GM12878 (cell line): Measurements from ENCODE around the gene CNR1. TPM values are rescaled to one million over a fixed set of nuclear protein-coding genes. Genes with fewer than 3 reads are reported as not detected.

ENCODE experiments used
- ATAC-seq: fragments of 200-7000 bp; cut with Tn5 transposase; 3 replicates; pipeline ENCODE4 v1.9.1; 2020; ENCODE audit warnings: mild to moderate bottlenecking, moderate library complexity
- BruUV-seq: library from RNA; stranded (reverse); fragments of 400-500 nt; replicated peaks from 2 replicates; lab custom pipeline; 2021; lab: Mats Ljungman, UMichigan
- CTCF ChIA-PET: fragments of 300-600 bp; sonication (Branson Sonifier 250); formaldehyde crosslinking; extraction: SDS; loops from one replicate; lab custom pipeline; 2021; ENCODE audit warnings: inconsistent platforms; lab: Yijun Ruan, JAX
- POLR2A ChIA-PET: fragments of 350-600 bp; formaldehyde crosslinking; extraction: SDS; loops from one replicate; lab custom pipeline; 2021; ENCODE audit warnings: inconsistent platforms; lab: Charles Lee
- RAD21 ChIA-PET: fragments of 300-600 bp; sonication (Branson Sonifier 250); formaldehyde crosslinking; loops from one replicate; lab custom pipeline; 2023; ENCODE audit warnings: antibody characterized with exemption; ENCODE audit not compliant: unreplicated experiment; lab: Charles Lee
- SMC1A ChIA-PET: fragments of 300-600 bp; sonication (Branson Sonifier 250); formaldehyde crosslinking; loops from one replicate; lab custom pipeline; 2023; ENCODE audit not compliant: unreplicated experiment, uncharacterized antibody; lab: Charles Lee
- DNase-seq: peaks from one replicate; pipeline ENCODE4 v3.0.0-alpha.2; 2011; ENCODE audit warnings: low read depth, low spot score
- FAIRE-seq: peaks from 3 replicates; lab custom pipeline; 2011; peaks lifted over from hg19 to GRCh38; lab: Jason Lieb, UNC
- H2AFZ ChIP-seq: 2 replicates; pipeline ENCODE4 v1.6.0; 2011; ENCODE audit warnings: low read depth, low read length, control low read depth; ENCODE audit not compliant: control insufficient read depth
- H3K27ac ChIP-seq: 2 replicates; pipeline ENCODE4 v1.5.1; 2011; ENCODE audit warnings: control low read depth; ENCODE audit not compliant: control insufficient read depth, insufficient read depth
- H3K27me3 ChIP-seq, 2 experiments: replicated peaks in 1 of 2; 2 replicates each; pipeline versions ENCODE4 v1.6.0 to v1.6.1; 2011; ENCODE audit warnings: low read length in 1 of 2; ENCODE audit not compliant: control insufficient read depth in 2 of 2, insufficient read depth in 2 of 2
- H3K36me3 ChIP-seq, 2 experiments: 2 replicates each; pipeline ENCODE4 v1.5.1; 2011; ENCODE audit warnings: low read length in 1 of 2; ENCODE audit not compliant: control insufficient read depth in 2 of 2, insufficient read depth in 2 of 2
- H3K4me1 ChIP-seq: 2 replicates; pipeline ENCODE4 v1.6.1; 2011; ENCODE audit warnings: mild to moderate bottlenecking, low read length, moderate library complexity, mixed read lengths; ENCODE audit not compliant: control insufficient read depth, insufficient read depth
- H3K4me2 ChIP-seq: 2 replicates; pipeline ENCODE4 v1.6.0; 2011; ENCODE audit warnings: control low read depth; ENCODE audit not compliant: control insufficient read depth, insufficient read depth
- H3K4me3 ChIP-seq: fragments of 200-600 bp; sonication (generic); 2 replicates; pipeline ENCODE4 v1.5.1; 2016
- H3K79me2 ChIP-seq: 2 replicates; pipeline ENCODE4 v1.6.0; 2011; ENCODE audit warnings: low read length; ENCODE audit not compliant: control insufficient read depth, insufficient read depth
- H3K9ac ChIP-seq: 2 replicates; pipeline ENCODE4 v1.8.0; 2011; ENCODE audit warnings: low read length, control low read depth, mixed read lengths; ENCODE audit not compliant: control insufficient read depth, insufficient read depth
- H3K9me3 ChIP-seq: replicated peaks from 3 replicates; pipeline ENCODE4 v1.5.1; 2011; ENCODE audit warnings: mild to moderate bottlenecking, low read length; ENCODE audit not compliant: control insufficient read depth, insufficient read depth
- H4K20me1 ChIP-seq: 2 replicates; pipeline ENCODE4 v1.6.0; 2011; ENCODE audit not compliant: control insufficient read depth, insufficient read depth
- EED ChIP-seq: sonication (generic); IDR thresholded peaks from 2 replicates; pipeline ENCODE4 v1.6.1; 2016; ENCODE audit warnings: antibody characterized with exemption, low read depth
- GATAD2B ChIP-seq: fragments of 450-650 bp; conservative IDR thresholded peaks from 2 replicates; pipeline ENCODE4 v1.6.1; 2017; ENCODE audit warnings: low read depth, mild to moderate bottlenecking, moderate library complexity
- HDAC6 ChIP-seq: fragments of 200-600 bp; sonication (generic); IDR thresholded peaks from one replicate; pipeline ENCODE4 v1.8.0; 2017; ENCODE audit warnings: antibody characterized with exemption; ENCODE audit not compliant: unreplicated experiment
- IRF4 ChIP-seq: IDR thresholded peaks from 2 replicates; pipeline ENCODE4 v1.6.1; 2011; ENCODE audit warnings: low read depth, low read length
- MYB ChIP-seq: fragments of 150-350 bp; IDR thresholded peaks from 2 replicates; pipeline ENCODE4 v1.6.1; 2014; ENCODE audit warnings: mild to moderate bottlenecking, low read depth, low read length, borderline replicate concordance
- NFXL1 ChIP-seq: fragments of 450-650 bp; IDR thresholded peaks from 2 replicates; pipeline ENCODE4 v1.6.1; 2017; ENCODE audit warnings: antibody characterized with exemption, mild to moderate bottlenecking, borderline replicate concordance
- NR2F1 ChIP-seq: fragments of 450-650 bp; conservative IDR thresholded peaks from 2 replicates; pipeline ENCODE4 v1.6.1; 2017; ENCODE audit warnings: mild to moderate bottlenecking
- NRF1 ChIP-seq: conservative IDR thresholded peaks from 2 replicates; pipeline ENCODE4 v1.6.1; 2011; ENCODE audit warnings: mild to moderate bottlenecking, low read depth, low read length, improper control_type of control experiment
- PBX3 ChIP-seq: IDR thresholded peaks from 2 replicates; pipeline ENCODE4 v1.6.1; 2011; ENCODE audit warnings: mild to moderate bottlenecking, low read depth, low read length, moderate library complexity; ENCODE audit not compliant: insufficient replicate concordance
- POLR2AphosphoS2 ChIP-seq: IDR thresholded peaks from 2 replicates; pipeline ENCODE4 v1.6.1; 2011; ENCODE audit warnings: low read depth, mild to moderate bottlenecking, low read length, improper control_type of control experiment, moderate library complexity
- POU2F2 ChIP-seq: IDR thresholded peaks from 3 replicates; pipeline ENCODE4 v1.6.1; 2011; ENCODE audit warnings: low read depth, mild to moderate bottlenecking, low read length, borderline replicate concordance
- RBBP5 ChIP-seq: fragments of 200-600 bp; sonication (generic); conservative IDR thresholded peaks from 2 replicates; pipeline ENCODE4 v1.6.1; 2016
- SREBF1 ChIP-seq: IDR thresholded peaks from 2 replicates; pipeline ENCODE4 v1.6.1; 2012; ENCODE audit warnings: mild to moderate bottlenecking, low read length
- SREBF2 ChIP-seq: IDR thresholded peaks from 2 replicates; pipeline ENCODE4 v1.6.1; 2012; ENCODE audit warnings: mild to moderate bottlenecking, low read length
- STAT1 ChIP-seq: fragments of 450-650 bp; conservative IDR thresholded peaks from 2 replicates; pipeline ENCODE4 v1.6.1; 2014; ENCODE audit warnings: antibody characterized with exemption, mild to moderate bottlenecking
- SUPT20H ChIP-seq: IDR thresholded peaks from 2 replicates; pipeline ENCODE4 v1.6.1; 2011; ENCODE audit warnings: low read depth, mild to moderate bottlenecking, low read length, moderate library complexity, borderline replicate concordance; ENCODE audit not compliant: control insufficient read depth
- ZBTB11 ChIP-seq: fragments of 450-650 bp; formaldehyde crosslinking; IDR thresholded peaks from 2 replicates; pipeline ENCODE4 v1.5.0; 2022; ENCODE audit warnings: mild to moderate bottlenecking, missing genetic modification characterization
- WGBS: methylation state at CpG from one replicate; pipeline ENCODE4 v1.1.6; 2016; ENCODE audit warnings: low lambda C conversion rate; ENCODE audit not compliant: insufficient replicate concordance, insufficient coverage; ENCODE audit errors: missing lambda C conversion rate; 5-methylcytosine and 5-hydroxymethylcytosine counted together
- in situ Hi-C: fragments of 300-500 bp; cut with MboI; formaldehyde crosslinking; loops from 9 replicates; pipeline ENCODE4 v1.14.3; 2018; ENCODE audit warnings: mixed read lengths
- intact Hi-C: fragments of 100-400 bp; cut with micrococcal nuclease; formaldehyde crosslinking; loops from one replicate; pipeline ENCODE4 v1.14.2; 2022; ENCODE audit not compliant: unreplicated experiment
- polyA plus RNA-seq, 11 experiments: library from polyadenylated mRNA; depleted of rRNA in 4 of 11; unstranded in 6 of 11; stranded (reverse) in 5 of 11; fragments of >200 nt; fragmentation: Nextera tagmentation in 4 of 11; fragmentation: Illumina TruSeq in 1 of 11; extraction: Ambion mirVana in 4 of 11; extraction: Trizol in 1 of 11; gene quantifications; 1 replicate in 1 of 11; 2 replicates in 10 of 11; pipeline versions ENCODE4 v1.2.1 to v1.2.3, GENCODE V29; 2011 to 2016; ENCODE audit warnings: inconsistent platforms in 2 of 11, missing spikeins in 2 of 11, low read depth in 1 of 11
- total RNA-seq, 4 experiments: library from RNA; depleted of rRNA in 3 of 4; stranded (reverse); fragments of >200 nt in 3 of 4; fragmentation: Illumina TruSeq in 1 of 4; extraction: Trizol in 1 of 4; gene quantifications; 2 replicates each; pipeline versions ENCODE4 v1.2.1 to v1.2.3, GENCODE V29; 2013 to 2021
- TF ChIP-seq, protein P1 (sequence below): IDR thresholded peaks from 2 replicates; pipeline ENCODE4 v1.6.1; 2012; ENCODE audit warnings: mild to moderate bottlenecking, low read depth, low read length

CNR1 gene
- total and polyA plus RNA-seq, 10 of the 15 experiments (the other 5 are each of a cell fraction or from before 2014, with no cell fraction given) = 2.2 to 15.4 (median 8.5) TPM

DNA sequence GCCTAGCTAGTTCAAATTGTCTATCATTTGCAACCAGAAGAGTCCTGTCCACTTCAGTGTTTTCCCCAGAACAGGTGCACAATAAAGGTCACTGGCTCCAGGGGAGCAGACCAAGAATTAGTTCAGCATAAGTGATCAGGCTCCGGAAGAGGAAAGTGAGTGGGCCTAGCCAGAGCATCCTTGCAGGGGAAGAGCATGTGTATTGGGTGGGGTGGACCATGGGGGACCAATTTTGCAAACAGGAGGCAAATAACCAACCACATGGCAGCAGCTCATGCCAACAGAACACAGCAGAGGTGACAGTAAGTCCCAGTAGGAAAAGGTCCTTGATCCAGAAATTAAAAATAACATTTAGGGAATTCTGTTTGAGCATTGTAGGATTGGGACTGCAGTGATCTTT, 43.2 kb upstream of the CNR1 start:
- CTCF ChIA-PET = no interaction called here
- Histone ChIP-seq H3K4me1 (no peaks in the 10 kb centered on the region), H3K27me3 (no peaks in the 10 kb centered on the region), H3K79me2 (no peaks in the 10 kb centered on the region), H2AFZ (no peak overlapping the region), H3K9me3 (no peaks in the 10 kb centered on the region), H3K36me3 (no peaks in the 10 kb centered on the region), H3K27ac (no peak overlapping the region), H3K4me3 (no peak overlapping the region), H4K20me1 (no peaks in the 10 kb centered on the region), H3K4me2 (no peak overlapping the region), H3K9ac (no peak overlapping the region)
- FAIRE-seq (no peak), ATAC-seq (no peak), DNase-seq (no peak)
- POLR2A ChIA-PET = no interaction called here
- intact Hi-C loops (no loop called here), in situ Hi-C loops (no loop called here)
- WGBS = 22% methylated on average over 1 of the region's 1 CpG
- BruUV-seq = no TSS peak
- SMC1A ChIA-PET = interaction anchor here (0.7 to 0.8 kb wide), 2 partner anchors 25 to 28 kb away, joined by 3 to 4 read pairs; no protein-coding TSS in a partner anchor
- RAD21 ChIA-PET = interaction anchor here (0.7 kb wide), 1 partner anchor 29 kb away, joined by 3 read pairs; no protein-coding TSS in a partner anchor
- TF ChIP-seq MYB = no peak
- no peak for TF ChIP-seq NRF1
- no peak for TF ChIP-seq POLR2AphosphoS2
- TF ChIP-seq, protein P1, sequence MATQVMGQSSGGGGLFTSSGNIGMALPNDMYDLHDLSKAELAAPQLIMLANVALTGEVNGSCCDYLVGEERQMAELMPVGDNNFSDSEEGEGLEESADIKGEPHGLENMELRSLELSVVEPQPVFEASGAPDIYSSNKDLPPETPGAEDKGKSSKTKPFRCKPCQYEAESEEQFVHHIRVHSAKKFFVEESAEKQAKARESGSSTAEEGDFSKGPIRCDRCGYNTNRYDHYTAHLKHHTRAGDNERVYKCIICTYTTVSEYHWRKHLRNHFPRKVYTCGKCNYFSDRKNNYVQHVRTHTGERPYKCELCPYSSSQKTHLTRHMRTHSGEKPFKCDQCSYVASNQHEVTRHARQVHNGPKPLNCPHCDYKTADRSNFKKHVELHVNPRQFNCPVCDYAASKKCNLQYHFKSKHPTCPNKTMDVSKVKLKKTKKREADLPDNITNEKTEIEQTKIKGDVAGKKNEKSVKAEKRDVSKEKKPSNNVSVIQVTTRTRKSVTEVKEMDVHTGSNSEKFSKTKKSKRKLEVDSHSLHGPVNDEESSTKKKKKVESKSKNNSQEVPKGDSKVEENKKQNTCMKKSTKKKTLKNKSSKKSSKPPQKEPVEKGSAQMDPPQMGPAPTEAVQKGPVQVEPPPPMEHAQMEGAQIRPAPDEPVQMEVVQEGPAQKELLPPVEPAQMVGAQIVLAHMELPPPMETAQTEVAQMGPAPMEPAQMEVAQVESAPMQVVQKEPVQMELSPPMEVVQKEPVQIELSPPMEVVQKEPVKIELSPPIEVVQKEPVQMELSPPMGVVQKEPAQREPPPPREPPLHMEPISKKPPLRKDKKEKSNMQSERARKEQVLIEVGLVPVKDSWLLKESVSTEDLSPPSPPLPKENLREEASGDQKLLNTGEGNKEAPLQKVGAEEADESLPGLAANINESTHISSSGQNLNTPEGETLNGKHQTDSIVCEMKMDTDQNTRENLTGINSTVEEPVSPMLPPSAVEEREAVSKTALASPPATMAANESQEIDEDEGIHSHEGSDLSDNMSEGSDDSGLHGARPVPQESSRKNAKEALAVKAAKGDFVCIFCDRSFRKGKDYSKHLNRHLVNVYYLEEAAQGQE = no peak
- TF ChIP-seq IRF4 = no peak
- no peak for TF ChIP-seq STAT1
- no peak for TF ChIP-seq NFXL1
- no peak for TF ChIP-seq SREBF1
- no peak for TF ChIP-seq HDAC6
- no peak for TF ChIP-seq SREBF2
- no peak for TF ChIP-seq RBBP5
- no peak for TF ChIP-seq GATAD2B
- TF ChIP-seq ZBTB11 (CRISPR knock-in tag) = no peak
- TF ChIP-seq NR2F1 = no peak
- no peak for TF ChIP-seq EED
- no peak for TF ChIP-seq POU2F2
- TF ChIP-seq SUPT20H = no peak
- no peak for TF ChIP-seq PBX3
